GM18870 (cell line): ENCODE results near the gene RBMX.
"Not testable (repeated sequence)": the region's sequence is repeated elsewhere in the genome, so short reads cannot be mapped to it uniquely, and the experiment has no call there.

Source experiments
- ATAC-seq: cut with Tn5 transposase; IDR thresholded peaks from one replicate; pipeline ENCODE4 v1.9.1; 2021; ENCODE audit warnings: moderate library complexity; ENCODE audit not compliant: unreplicated experiment

The RBMX gene

GRCh38 chrX:136879001-136879687 lies 1.4 kb downstream of the RBMX start:
- ATAC-seq, result no peak

DNA sequence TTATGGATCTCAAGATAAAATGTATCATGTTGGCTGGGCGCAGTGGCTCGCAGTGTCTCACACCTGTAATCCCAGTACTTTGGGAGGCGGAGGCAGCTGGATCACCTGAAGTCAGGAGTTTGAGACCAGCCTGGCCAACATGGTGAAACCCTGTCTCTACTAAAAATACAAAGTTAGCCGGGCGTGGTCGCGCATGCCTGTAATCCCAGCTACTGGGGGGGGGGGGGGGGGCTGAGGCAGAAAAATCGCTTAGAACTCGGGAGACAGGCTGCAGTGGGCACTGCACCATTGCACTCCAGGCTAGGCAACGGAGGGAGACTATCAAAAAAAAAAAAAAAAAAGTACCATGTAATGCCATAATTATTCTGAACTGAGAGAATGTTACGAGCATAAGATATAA lies 2.1 kb downstream of the RBMX start:
- ATAC-seq, result no peak

DNA sequence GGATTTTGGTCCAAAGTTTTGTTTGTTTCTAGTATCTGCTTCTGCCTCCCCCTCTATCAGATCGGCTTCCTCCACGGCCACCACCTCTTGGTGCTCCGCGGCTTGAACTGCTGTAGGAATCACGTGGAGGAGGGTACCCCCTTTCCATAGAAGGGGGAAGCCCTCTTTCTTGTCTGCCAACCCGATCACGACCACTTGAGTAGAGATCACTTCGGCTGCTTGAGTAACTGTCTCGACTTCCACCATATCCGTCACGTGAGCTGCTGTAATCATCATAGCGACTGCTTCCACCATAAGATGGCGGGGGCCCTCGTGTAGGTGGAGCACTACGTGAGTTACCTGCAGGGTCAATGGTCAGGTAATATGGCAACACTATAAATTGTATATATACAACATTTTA lies 6.4 kb downstream of the RBMX start:
- ATAC-seq, result not testable (repeated sequence)

DNA sequence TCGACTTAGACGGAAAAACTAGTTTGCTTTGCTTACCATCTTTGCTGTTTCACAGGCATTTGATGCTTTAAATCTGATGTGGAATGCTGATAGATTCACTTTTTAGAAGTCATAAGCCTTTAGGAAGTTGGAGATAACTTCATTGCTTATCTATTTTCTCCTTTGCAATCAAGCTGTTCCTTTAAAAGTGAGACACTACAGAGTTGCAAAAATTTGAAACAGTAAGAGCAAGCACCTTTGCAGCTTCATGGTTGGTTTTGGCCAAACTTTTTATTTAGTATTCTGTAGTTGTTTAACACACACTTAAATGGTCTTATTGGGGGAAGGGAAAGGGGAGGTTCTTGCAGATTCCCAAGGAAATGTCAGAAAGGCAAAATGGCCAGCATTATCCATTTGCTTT lies 7.3 kb downstream of the RBMX start:
- ATAC-seq, result not testable (repeated sequence)

DNA sequence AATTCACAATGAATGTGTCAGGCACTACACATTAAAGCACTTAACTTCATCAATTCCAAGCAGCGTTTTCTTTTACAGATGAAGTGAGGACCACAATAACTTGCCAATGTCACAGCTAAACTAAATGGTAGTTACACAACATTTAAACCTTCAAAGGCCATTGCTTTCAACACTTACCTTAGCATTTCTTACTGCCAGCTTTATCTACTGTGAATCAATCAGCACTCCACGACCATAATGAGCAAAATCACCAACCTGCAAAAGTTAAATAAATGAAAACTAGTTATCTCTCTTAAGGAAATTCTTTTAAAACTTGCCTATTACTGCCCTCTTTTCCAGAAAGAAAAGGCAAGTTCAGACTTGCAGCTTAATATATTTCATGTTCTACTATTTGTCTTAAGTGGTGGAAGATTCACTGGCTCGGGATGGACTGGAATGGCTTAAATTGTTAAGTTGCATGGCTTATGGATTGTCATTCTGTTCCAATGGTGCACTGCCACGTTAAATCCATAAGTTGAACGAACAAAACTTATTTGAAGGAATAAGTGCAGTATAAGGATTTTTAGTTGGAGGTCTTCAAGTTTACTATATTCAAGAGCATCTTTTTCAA lies 8.3 kb downstream of the RBMX start:
- ATAC-seq, result no peak

GRCh38 chrX:136870064-136870463 lies 10.5 kb downstream of the RBMX start:
- no peak for ATAC-seq

- no peak for ATAC-seq
Observed at GRCh38 chrX:136868283-136869055, 12.1 kb downstream of the RBMX start.

- ATAC-seq, result no peak
Observed at GRCh38 chrX:136867518-136867917, 13.0 kb downstream of the RBMX start.

- no peak for ATAC-seq
Observed at GRCh38 chrX:136867096-136867491, 13.4 kb downstream of the RBMX start.

GRCh38 chrX:136866337-136867095 lies 14.0 kb downstream of the RBMX start:
- ATAC-seq, result no peak

- ATAC-seq, result no peak
Observed at GRCh38 chrX:136865270-136866158, 15.0 kb downstream of the RBMX start.

GRCh38 chrX:136863826-136864225 lies 16.7 kb downstream of the RBMX start:
- ATAC-seq, result no peak

- no peak for ATAC-seq
Observed at GRCh38 chrX:136862546-136862945, 18.0 kb downstream of the RBMX start.

GRCh38 chrX:136861877-136862276 lies 18.6 kb downstream of the RBMX start:
- ATAC-seq, result no peak

GRCh38 chrX:136858007-136858756 lies 22.3 kb downstream of the RBMX start:
- ATAC-seq, result no peak

GRCh38 chrX:136856551-136856950 lies 24.0 kb downstream of the RBMX start:
- ATAC-seq, result peak; percentile 56

- no peak for ATAC-seq
Observed at GRCh38 chrX:136856050-136856449, 24.5 kb downstream of the RBMX start.

- ATAC-seq, result no peak
Observed at GRCh38 chrX:136851526-136851925, 29.0 kb downstream of the RBMX start.

GRCh38 chrX:136850441-136851175 lies 29.9 kb downstream of the RBMX start:
- ATAC-seq, result no peak
